ENCODE results near the gene RAG2.

The RAG2 gene

DNA sequence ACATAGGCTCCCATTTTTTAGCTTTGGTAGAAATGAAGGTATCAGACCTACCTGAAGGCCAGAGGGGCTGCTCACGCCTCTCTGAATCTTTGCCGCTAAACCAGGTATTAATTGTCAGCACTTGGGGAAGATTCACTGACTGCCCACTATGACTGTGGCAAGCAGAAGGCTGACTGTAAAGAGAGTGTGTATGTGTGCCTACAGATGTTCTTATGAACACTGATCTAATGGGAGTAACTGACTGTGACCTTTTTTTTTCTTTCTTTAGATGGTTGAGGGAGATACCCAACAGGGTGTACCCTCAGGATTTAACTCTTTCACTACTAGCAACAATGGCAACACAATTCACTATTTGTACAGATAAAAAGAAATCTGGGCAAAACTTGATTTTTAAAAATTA is at the start of gene RAG2:
Gene RAG2 (minus strand): TSS at position 186 of the 400 bp plus-strand sequence. CDS start 4,068 bp downstream, outside the sequence.
- DNase-seq, result no peak

DNA sequence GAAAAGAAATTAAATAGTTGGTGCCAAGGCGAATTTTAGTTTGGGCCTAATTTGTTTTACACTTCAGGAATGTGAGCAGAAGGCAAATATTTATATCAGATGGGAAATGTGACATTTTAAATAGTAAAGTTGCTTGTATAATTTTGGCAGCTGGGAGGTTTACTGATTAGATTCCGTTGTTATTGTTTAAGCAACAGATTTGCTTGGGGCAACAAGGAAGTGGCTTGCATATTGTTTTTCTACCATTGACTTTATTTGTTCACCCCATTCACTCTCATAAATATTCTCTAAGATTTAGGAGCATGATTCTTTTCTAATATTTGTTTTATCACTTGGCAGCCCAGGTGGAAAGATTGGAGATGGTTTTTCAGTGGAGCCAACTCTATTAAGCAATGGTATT is 40.5 kb upstream of the RAG2 start:
- DNase-seq, result no peak

DNA sequence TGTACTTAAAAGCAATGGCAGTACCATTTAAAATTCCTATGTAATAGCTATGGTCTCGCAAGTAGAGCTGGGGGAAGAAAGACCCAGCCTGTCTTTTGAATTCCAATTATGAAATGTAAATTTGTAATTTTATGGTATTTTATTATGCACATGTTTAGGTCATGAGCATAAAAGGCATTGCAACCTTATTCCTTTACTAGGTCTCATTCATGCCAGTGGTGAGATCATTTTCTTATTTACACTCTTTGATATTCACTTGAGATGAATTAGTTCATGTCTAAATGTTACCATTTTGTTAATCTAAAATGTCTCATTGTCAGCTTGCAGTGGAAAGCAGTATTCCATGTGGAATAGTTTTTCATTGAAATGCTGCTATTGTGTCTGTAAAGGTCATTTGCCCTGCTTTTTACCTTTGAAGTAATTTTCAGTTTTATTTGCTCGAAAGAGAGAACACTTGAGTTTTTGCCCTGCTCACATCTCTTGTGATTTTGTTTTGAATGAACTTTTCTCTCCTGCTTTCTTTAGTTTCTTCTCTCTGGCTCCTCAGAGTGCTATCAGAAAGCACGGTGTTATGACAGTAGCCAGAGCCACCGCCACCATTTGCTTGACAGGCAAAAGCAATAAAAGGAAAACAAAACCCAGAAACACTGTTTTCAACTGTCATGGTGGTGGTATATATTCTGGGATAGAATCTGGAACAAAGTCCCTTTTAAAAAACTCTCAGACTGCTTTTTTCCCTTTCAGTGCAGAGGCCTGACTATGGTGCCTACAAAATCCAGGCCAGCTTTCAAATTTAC is 37.2 kb upstream of the RAG2 start:
- no peak for DNase-seq

DNA sequence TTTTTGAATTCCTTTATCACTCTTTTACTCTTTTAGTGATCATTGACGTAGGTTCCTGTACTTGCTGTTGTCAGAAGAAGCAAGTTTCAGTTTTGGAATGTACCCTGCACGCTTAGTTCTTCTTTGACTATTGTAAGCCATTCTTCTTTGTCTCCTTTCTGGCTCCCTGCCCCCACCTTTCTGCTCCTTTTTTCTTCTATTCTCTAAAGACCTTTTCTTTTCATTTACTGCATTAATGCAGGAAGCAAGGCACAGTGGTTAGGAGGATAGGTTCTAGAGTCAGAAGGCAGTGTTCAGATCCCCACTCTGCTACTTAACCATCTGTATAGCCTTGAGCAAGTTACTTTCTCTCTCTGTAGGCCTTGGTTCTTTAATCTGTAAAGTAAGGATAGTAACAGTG is 33.7 kb upstream of the RAG2 start:
- no peak for DNase-seq

DNA sequence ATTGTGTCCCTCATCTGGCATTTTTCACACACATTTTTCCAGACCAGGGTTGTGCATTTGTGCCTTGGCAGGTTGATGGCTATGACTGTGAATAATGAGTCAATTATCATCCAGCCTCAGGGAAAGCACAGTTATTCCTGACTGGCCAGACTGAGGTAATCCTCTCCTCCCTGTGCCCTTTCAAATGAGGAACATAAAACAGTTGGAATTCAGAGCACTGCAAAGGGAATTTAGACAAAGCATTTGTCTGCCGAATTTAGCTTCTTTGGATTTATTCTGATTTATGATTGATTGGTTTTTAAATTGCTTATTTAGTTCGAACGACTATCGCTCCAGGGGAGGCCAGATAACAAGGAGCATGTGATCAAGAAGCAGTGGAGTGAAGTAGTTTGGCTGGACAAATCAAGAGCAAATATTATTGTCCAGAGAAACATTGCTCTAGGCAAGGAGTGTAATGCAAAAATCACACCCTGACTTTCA is 30.8 kb upstream of the RAG2 start:
- DNase-seq, result no peak

DNA sequence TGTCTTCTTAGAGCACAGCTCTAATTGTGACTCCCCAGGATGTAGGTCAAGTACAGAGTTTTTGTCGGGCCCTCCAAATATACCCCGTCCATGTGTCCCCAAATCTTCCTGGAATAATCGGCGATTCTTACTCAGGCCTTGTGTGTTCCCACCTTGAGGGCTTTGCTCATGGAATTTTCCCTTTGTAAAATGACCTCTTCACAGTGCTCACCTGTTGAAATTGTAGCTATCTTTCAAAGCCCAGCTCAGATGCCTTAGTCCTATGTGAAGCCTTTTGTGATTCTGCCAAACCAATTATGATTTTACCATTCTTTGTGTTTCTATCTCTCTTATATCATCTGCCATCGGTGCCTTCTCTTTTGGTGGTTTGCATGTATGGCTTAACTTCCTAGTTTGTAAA is 30.1 kb upstream of the RAG2 start:
- no peak for DNase-seq

DNA sequence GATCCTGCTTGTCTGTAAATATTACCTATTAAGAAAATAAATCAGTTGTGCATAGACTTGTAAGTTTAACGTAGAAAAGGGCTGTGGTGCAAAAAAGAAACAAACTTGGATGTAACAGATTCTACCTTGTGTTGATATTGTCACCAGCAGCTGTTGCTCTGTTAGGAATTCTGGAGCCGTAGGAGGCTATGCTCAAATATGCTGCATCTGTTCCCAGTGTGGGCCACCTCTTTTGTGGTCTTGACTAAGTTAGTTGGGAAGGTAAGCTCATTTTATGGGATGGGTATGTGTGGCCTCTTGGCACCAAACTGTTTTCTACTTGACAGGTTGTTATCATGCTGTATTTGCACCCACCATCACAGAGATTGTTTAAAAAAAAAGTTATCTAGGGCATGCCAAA is 29.4 kb upstream of the RAG2 start:
- DNase-seq, result no peak

DNA sequence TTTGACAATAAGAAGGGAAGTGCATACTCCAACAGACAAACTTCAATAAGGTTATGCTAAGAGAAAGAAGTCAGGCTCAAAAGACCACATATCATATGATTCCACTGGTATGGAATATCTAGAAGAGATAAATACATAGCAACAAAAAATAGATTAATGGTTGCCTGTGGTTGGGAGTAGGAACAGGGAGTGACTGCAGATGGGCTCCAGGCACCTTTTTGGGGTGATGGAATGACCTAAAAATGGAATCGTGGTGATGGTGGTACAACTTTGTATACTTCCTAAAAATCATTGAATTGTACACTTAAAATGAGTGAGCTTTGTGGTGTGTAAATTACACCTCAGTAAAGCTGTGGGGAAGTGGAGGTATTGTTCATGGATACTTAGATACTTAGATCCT is 29.0 kb upstream of the RAG2 start:
- no peak for DNase-seq

DNA sequence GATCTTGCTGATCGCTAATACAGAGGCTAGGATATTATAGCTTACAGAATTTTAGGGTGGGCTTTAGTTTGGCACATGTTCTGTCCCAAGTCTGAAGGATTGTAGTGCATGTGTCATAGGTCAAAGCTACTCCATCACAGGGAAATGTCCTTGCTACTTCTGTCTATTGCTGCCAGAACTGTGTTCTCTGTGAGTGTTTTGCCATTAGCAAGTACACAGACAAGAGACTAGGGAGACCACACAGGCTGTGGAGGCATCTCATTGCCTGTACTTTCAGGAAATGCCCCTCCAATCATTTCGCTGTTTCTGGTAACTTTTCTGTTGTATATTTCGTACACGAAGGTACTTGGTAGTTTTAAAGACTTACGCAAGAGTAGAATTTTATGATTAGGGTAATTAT is 25.5 kb upstream of the RAG2 start:
- no peak for DNase-seq

DNA sequence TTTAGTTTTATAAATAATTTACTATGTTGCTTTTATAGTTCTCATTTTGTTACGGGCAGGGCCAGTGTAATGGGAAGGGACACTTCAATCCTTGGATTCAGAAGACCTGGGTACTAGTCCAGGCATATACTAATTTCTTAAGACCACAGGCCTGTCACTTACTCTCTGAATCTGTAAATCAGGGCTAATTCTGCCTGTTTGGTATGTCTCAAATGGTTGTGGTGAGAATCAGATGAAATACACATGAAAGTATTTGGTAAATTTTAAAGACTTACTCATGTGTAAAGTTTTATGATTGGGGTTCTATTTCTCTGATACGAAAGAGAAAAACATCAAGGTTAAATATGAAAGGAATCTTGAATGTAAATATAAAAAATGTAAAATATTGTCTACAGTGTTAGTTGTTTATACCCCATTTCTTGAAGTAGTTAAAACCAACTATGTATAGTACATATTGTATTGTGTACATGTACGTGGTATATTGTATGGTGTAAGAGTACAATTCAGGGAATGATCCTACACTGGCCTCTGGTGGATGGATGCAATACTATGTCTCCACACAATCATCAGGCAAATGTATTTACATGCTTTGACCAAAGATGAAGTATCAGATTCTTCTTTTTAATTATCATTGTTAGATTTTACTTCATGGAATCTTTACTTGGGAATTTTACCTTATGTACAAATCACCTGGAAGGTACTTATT is 24.5 kb upstream of the RAG2 start:
- DNase-seq, result no peak

DNA sequence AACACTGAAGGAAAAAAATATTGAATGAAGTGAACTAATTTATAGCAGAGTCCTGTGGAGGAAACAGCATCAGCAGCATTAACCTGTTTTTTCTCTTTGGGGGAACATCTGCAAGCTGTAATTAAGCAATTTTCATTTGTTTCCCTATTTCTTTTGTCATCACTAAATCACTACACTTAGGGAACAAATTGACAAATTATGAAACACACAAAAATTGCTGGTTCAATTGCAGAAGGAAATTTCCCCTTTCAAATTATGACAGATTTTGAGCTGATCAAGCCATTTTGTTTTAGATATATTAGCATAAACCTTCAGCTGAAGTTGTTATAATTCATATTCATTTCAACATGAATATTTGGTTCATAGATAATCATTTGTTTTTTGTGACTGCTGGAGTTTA is 22.2 kb upstream of the RAG2 start:
- DNase-seq, result no peak

DNA sequence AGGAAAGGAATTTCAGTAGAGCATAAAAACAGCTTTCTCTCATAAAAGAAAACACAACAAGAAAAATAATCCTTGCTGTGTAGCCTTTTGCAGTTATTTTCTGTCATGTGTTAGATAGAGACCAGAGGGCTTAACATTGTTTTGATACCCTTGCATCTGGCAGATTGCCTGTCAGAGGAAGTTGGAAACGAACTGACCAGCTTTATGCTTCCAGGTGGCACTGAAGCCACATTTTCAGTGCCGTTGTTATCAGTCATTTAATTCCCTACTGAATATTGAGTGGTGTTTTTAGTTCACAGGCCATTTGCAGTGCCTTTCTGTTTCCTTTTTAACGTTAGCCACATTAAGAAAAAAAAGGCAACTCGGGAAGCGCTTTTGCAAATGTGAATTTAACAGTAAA is 21.5 kb upstream of the RAG2 start:
- no peak for DNase-seq

DNA sequence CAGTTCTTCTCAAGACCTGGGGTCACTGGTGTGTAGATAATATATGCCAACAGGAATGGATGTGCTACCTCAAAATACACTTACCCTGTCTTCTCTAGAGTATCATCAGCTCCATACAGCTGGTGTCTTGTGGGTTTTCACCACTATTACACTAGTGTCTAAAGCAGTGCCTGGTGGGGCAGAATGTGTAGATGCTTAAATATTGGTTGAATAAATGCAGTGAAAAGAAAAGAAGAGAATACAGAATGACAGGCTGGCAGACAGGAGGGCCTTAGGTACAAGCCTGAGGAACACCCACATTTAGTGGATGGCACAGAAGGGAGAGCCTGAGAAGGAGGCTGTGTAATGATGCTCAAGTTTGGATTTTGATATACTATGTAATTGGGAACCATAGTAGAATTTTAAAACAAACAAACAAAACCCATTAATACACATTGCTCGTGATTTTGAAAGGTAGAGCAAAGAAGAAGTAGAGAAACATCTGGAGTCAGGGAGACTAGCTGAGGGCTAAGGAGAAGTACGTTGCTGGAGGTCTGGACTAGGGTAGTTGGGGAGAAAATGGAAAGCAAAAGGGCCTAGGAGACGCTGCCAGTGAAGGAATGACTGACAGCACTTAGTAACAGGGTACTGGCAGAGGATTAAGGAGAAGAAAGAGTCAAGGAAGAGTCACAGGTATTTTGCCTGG is 20.5 kb upstream of the RAG2 start:
- no peak for DNase-seq

DNA sequence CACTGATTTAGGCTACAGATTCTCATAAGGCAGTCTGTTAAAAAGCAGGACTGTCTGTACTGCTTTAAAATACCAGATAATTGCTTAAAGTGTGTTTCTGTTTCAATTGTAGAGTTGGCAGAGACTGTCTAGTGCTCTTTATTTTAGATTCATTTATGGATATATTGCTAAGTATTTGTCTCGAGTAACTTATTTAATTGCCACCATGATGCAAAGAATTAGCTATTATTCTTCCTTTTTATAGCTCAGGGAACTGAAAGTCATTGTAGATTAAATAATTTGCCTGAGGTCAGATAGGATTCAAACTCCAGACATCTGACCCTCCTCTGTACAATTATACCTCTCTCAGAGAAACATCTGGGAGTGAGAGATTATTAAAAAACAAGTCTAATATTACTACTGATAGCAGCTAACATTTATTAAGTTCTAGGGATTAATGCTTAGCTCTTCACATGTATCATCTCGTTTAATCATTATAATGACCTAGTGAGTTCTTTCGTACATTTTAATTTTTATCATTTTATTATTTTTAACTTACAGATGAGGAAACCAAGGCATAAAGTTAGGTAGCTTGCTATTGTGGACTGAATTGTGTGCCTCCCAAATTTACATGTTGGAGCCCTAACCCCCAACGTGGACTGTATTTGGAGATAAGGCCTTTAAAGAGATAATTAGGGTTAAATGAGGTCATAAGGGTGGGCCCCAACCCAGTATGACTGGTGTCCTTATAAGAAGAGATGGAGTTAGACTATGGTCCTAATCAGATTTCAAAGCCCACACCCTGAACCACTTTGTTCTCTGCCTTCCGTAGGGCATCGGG is 19.7 kb upstream of the RAG2 start:
- DNase-seq, result no peak

DNA sequence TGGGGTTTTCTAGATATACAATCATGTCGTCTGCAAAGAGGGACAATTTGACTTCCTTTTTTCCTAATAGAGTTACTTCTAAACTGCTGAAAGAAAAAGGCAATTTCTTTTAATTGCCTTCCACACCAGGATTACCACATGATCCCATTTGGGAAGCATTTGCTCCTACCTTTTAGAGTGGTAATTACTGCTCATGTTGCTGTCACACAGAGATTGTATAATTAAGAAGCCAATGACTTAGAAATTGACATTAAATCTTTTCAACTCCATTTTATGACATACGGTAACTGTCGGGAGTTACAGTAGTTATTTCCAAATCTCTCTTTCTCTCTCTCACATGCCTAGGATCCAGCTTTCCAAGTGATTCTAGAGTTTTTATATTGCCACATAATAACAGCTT is 17.8 kb upstream of the RAG2 start:
- DNase-seq, result no peak

DNA sequence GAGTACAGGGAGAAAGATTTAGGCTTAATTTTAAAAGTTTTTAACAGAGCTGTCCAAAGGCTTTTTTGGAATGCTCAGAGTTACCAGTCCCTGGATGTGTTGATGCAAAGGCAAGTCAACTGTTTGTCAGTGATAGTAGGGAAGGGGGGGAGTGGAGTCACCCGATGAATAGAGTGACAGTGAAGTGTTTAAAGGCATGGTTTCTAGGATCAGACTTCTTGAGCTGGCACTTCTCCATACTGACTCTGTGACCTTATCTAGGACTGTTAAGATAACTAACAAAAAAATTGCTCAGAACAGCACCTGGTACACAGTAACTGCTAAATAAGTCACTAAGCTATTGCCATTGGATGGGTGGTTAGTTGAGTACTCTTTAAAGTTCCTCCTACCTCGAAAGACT is 11.3 kb upstream of the RAG2 start:
- no peak for DNase-seq

DNA sequence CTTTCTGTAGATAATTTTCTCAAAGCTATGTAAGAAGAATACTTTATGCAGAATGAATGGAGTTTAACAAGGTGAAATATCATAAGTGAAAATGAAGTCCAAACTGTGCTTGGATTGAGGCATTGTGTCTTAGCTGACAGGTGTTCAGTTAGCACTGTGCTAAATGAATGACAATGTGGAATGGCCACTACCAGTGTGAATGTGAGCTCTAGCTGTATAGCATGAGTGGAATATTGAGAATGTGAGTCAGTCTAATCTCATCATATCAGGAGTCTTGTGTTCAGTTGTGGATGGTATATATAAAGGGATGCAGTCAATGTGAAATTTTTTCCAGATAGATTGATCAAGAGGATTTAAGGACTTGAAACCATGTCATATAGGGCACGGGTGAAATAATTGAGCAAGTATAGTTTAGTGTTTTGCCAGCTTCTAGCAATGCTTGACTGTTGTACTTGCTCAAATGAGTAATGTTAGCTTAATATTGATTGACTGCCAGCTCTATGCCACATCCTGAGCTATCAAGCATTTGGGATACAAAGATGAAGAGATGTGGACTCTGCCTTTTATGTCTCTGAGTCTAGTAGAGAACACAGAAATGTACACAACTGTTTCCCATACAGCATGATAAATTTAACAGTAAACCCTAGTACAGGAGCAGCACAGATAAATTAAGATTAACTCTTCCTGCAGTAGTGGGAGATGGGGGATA is 10.6 kb upstream of the RAG2 start:
- DNase-seq, result no peak

DNA sequence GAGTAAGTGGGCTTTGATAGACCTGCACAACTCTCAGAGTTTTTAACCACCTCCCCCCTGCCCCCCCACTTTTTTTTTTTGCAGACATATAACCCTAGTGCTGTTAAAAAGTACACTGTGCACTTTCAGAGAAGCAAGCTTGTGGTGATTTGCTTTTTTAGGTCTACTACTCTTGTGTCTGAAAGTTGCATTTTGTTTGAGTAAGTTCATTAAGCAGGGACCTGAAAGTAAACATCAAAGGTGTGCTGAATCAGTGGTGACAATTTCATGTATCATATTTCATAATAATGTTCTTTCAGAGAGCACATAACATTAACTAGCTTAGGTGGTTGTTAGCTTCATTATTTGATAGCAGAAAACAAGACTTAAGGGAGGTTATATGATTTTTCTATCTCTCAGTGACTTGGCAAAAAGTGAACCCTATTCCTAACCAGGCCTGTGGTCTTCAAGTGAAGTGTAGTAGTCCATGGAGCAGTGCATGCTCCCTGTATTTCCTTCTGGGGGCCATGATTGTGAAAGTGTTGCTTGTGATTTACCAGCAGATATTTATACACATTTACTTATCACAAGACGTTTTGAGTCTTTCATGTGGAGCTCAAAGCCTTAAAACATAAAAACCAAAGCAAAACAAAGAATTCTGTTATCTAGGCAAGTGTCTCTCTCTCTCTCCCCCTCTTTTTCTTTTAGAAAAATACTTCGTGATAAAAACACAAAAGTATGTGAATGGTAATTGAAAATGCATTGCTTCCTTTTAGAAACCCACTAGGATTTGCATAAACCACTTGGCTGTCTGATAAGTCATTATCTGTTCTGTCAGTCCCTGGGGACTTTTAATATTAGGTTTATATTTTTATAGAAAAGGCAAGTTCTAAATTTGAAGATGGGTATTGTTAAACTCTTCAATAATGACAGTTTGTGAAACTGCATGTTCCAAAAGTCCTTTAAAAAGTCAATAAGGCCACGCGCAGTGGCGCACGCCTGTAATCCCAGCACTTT is 7.5 kb upstream of the RAG2 start:
- DNase-seq, result no peak

DNA sequence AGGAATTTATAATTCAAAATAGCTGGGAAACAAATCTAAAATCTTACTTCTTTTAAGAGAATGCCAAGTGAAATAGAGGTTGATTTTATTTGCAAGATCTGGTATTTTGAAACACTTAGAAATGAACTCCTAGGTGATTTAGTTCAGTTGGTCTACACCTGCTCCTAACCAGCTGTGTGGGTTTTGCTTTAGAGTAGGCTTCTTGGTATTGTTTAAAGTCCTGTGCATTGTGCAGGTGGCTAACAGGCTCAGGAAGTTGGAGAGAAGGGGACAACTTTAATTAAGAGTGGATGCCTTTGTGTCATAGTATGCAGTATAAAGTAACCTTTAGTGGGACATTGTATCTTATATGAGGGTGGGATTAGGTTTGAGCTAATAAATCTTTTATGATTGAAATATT is 4.1 kb upstream of the RAG2 start:
- no peak for DNase-seq

DNA sequence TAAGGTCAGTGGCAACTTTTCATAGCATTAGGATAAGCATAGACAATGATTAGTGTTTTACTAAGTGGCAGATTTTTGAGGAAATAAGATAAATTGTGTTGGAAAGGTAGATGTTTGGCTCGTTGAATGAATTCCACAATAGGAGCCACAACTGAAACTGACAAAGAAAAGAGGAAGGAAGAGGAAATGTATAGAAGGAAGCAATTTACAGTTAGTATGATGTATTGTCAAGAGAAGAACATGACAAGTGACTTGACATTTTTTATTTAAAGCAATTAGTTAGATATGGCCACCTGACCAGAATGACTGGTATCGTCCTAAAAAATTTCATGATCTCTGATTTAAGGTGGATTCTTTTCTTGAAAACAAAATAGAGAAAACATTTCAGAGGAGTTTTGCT is 3.1 kb upstream of the RAG2 start:
- no peak for DNase-seq

DNA sequence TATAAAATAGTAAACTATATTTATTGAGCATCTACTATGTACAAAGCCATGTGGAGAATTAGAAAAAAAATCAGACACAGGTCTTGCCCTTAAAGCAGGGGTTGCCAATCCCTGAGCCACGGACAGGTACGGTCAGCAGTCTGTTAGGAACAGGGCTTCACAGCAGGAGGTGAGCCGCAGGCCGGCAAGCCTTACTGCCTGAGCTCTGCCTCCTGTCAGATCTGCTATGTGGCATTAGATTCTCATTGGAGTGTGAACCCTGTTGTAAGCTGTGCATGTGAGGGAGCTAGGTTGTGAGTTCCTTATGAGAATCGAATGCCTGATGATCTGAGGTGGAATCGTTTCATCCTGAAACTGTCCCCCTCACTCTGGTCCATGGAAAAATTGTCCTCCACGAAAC is 2.1 kb upstream of the RAG2 start:
- DNase-seq, result no peak

All from NCI-H524 treated with DMSO at 0.1 percent for 48 hours (cell line).